Measurements from ENCODE around the gene COL6A5. TPM values are rescaled to one million over a fixed set of nuclear protein-coding genes. Genes with fewer than 3 reads are reported as not detected.

The COL6A5 gene, protein sequence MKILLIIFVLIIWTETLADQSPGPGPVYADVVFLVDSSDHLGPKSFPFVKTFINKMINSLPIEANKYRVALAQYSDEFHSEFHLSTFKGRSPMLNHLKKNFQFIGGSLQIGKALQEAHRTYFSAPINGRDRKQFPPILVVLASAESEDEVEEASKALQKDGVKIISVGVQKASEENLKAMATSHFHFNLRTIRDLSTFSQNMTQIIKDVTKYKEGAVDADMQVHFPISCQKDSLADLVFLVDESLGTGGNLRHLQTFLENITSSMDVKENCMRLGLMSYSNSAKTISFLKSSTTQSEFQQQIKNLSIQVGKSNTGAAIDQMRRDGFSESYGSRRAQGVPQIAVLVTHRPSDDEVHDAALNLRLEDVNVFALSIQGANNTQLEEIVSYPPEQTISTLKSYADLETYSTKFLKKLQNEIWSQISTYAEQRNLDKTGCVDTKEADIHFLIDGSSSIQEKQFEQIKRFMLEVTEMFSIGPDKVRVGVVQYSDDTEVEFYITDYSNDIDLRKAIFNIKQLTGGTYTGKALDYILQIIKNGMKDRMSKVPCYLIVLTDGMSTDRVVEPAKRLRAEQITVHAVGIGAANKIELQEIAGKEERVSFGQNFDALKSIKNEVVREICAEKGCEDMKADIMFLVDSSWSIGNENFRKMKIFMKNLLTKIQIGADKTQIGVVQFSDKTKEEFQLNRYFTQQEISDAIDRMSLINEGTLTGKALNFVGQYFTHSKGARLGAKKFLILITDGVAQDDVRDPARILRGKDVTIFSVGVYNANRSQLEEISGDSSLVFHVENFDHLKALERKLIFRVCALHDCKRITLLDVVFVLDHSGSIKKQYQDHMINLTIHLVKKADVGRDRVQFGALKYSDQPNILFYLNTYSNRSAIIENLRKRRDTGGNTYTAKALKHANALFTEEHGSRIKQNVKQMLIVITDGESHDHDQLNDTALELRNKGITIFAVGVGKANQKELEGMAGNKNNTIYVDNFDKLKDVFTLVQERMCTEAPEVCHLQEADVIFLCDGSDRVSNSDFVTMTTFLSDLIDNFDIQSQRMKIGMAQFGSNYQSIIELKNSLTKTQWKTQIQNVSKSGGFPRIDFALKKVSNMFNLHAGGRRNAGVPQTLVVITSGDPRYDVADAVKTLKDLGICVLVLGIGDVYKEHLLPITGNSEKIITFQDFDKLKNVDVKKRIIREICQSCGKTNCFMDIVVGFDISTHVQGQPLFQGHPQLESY (N-terminal part only)
- total RNA-seq, result 4.5 TPM
- long read RNA-seq, partial matches to known transcripts, result 1 of 1 reads
- long read RNA-seq, other reads (novel, unspliced or antisense), result 0 of 1 reads

DNA sequence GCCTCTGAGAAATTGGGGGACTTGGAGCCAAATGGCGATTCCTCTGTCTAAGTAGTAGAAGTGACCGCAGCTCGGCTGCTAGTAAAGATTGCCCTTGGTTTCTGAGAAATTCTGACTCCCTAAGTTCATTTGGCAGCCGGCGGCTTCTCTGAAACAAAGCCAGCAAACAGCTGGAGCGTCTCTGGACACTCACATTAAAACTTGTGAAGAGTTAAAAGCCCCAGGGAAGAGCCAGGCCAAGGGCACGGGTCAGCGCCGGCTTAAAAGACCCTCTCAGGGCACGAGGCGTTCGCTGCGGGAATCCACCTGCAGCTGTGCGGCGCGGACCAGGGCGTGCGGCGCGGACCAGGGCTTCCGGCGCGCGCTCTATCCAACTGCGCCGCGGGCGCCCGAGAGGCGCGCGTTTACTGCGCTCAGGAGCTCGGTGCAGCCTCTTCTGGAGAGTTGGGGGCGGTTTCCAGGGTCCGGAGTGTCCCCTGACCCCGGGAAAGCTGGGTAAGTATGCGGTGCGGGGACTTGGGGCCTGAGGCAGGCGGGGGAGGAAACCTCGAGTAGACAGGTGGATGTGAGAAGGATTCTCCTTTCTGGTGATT lies at the start of gene COL6A5:
COL6A5 (plus strand) TSS at position 186 of the 593 bp plus-strand sequence. CDS start 27,967 bp downstream, outside the sequence.
- H3K36me3 ChIP-seq, result no peaks in the 10 kb centered on the region
- peak within 1 kb of the TSS; percentile 38 for H3K4me3 ChIP-seq
- no peak within 1 kb of the TSS for H3K27ac ChIP-seq
- intact Hi-C loops (cut with DNase I), result no loop called here
- TF ChIP-seq, protein P1, sequence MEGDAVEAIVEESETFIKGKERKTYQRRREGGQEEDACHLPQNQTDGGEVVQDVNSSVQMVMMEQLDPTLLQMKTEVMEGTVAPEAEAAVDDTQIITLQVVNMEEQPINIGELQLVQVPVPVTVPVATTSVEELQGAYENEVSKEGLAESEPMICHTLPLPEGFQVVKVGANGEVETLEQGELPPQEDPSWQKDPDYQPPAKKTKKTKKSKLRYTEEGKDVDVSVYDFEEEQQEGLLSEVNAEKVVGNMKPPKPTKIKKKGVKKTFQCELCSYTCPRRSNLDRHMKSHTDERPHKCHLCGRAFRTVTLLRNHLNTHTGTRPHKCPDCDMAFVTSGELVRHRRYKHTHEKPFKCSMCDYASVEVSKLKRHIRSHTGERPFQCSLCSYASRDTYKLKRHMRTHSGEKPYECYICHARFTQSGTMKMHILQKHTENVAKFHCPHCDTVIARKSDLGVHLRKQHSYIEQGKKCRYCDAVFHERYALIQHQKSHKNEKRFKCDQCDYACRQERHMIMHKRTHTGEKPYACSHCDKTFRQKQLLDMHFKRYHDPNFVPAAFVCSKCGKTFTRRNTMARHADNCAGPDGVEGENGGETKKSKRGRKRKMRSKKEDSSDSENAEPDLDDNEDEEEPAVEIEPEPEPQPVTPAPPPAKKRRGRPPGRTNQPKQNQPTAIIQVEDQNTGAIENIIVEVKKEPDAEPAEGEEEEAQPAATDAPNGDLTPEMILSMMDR (IDR thresholded peaks at IDR 0.05), result no peak
- ATAC-seq (peak in 1 of 2 donors; percentile 37), DNase-seq (peak; percentile 41)
- H3K4me1 ChIP-seq, result peaks cover 5% of the 10 kb centered on the region
- peaks cover 16% of the 10 kb centered on the region for H3K27me3 ChIP-seq (ENCODE audit: low read depth)
- no peaks in the 10 kb centered on the region for H3K9me3 ChIP-seq

DNA sequence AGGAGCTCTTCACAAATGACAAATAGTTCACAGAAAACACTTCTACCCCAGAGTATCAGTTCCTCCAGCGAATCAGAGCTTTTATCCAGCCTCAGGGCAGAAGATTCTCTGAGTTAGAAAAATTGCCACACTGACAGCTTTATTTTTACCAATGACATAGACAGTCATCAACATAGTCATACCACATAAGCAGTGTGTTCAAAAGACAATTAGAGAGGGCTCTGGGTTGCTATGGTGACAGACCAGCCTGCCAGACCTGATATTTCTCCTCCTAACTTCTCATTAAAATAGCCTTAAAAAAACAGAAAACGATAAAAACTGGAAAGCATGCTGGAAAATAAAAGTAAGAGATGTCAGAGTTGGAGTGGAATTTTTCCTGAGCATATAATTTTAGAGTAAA lies 45.9 kb upstream of the COL6A5 start:
- DNase-seq (no peak), ATAC-seq (no peak)
- Histone ChIP-seq H3K36me3 (no peaks in the 10 kb centered on the region), H3K4me1 (no peaks in the 10 kb centered on the region), H3K27me3 (ENCODE audit: low read depth) (no peaks in the 10 kb centered on the region), H3K9me3 (no peaks in the 10 kb centered on the region), H3K27ac (no peak overlapping the region), H3K4me3 (no peak overlapping the region)
- intact Hi-C loops (cut with DNase I), result no loop called here
- TF ChIP-seq, protein P1 (IDR thresholded peaks at IDR 0.05), result no peak

DNA sequence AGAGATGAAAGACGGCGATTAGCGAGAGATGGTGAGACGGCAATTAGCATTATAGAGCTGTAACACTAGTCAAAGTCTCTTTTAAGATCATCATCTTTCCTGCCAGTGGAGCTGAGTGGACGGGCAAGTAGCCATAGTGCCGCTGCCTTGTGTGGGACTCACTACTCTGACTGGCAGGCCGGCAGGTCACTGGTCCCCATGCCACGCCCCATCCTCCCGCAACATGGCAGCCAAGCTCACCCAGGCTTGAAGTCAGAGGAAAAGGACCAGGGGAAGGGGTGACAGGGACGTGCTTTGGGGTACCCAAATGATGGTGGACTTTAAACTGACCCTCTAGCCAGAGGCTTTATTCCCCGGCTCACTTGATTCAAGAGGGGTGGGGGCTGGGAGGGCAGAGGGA lies 44.6 kb upstream of the COL6A5 start:
- Histone ChIP-seq H3K36me3 (no peaks in the 10 kb centered on the region), H3K27me3 (ENCODE audit: low read depth) (no peaks in the 10 kb centered on the region), H3K4me1 (no peaks in the 10 kb centered on the region), H3K4me3 (no peak overlapping the region), H3K9me3 (no peaks in the 10 kb centered on the region), H3K27ac (no peak overlapping the region)
- no peak for DNase-seq
- TF ChIP-seq, protein P1 (IDR thresholded peaks at IDR 0.05), result no peak
- no peak for ATAC-seq
- intact Hi-C loops (cut with DNase I), result no loop called here

DNA sequence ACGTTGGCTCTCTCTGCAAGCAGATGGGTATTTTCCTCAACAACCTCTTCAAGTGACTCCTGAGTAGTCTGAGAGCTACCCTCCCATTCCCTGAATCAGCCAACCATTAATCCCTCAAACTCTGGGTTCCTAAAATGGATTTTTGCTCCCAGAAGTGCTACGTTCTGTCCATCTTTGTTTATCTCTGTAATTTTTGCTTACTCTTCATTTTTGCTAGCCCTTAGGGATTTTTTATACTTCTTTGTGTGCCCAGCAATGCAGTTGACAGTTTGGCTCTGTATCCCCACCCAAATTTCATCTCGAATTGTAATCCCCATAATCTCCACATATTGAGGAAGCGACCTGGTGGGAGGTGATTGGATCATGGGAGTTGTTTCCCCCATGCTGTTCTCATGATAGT lies 35.4 kb upstream of the COL6A5 start:
- TF ChIP-seq, protein P1 (IDR thresholded peaks at IDR 0.05), result no peak
- Histone ChIP-seq H3K4me1 (no peaks in the 10 kb centered on the region), H3K27me3 (ENCODE audit: low read depth) (no peaks in the 10 kb centered on the region), H3K36me3 (no peaks in the 10 kb centered on the region), H3K27ac (no peak overlapping the region), H3K9me3 (no peaks in the 10 kb centered on the region), H3K4me3 (no peak overlapping the region)
- intact Hi-C loops (cut with DNase I), result no loop called here
- no peak for DNase-seq
- ATAC-seq, result no peak

DNA sequence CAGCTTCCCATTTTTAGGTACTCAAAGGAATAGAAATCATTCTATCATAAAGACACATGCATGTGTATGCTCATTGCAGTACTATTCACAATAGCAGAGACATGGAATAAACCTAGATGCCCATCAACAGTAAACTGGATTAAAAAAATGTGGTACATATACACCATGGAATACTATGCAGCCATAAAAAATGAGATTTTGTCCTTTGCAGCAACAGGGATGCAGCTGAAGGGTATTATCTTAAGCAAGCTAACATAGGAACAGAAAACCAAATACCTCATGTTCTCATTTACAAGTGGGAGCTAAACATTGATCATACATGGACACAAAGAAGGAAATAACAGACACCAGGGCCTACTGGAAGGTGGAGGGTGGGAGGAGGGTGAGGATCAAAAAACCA lies 33.1 kb upstream of the COL6A5 start:
- no peak for DNase-seq
- intact Hi-C loops (cut with DNase I), result no loop called here
- no peaks in the 10 kb centered on the region for H3K27me3 ChIP-seq (ENCODE audit: low read depth)
- no peak for ATAC-seq
- H3K27ac ChIP-seq, result no peak overlapping the region
- TF ChIP-seq, protein P1 (IDR thresholded peaks at IDR 0.05), result no peak
- H3K4me1 ChIP-seq, result no peaks in the 10 kb centered on the region
- H3K4me3 ChIP-seq, result no peak overlapping the region
- H3K9me3 ChIP-seq, result no peaks in the 10 kb centered on the region
- no peaks in the 10 kb centered on the region for H3K36me3 ChIP-seq
